ENCODE results near the gene SOCS1.

SOCS1 gene

GRCh38 chr16:11250786-11251524, 5.0 kb downstream of the SOCS1 start:
- intact Hi-C loops (cut with micrococcal nuclease), result loop anchor here (5.0 to 10.0 kb wide), 2 partner anchors 69 to 116 kb away; no protein-coding TSS in a partner anchor
- H3K4me1 Mint-ChIP-seq (ENCODE audit: low read depth), result peaks cover 36% of the 10 kb centered on the region
- H3K36me3 Mint-ChIP-seq (ENCODE audit: low read depth), result peaks cover 40% of the 10 kb centered on the region

GRCh38 chr16:11250091-11250785, 5.8 kb downstream of the SOCS1 start:
- Mint-ChIP-seq H3K4me1 (ENCODE audit: low read depth) (peaks cover 39% of the 10 kb centered on the region), H3K27me3 (peaks cover 2% of the 10 kb centered on the region), H3K27ac (peak overlapping the region; percentile 77), H3K36me3 (ENCODE audit: low read depth) (peaks cover 37% of the 10 kb centered on the region), H3K4me3 (no peak overlapping the region), H3K9me3 (no peaks in the 10 kb centered on the region)
- intact Hi-C loops (cut with micrococcal nuclease), result loop anchor here (5.0 to 10.0 kb wide), 2 partner anchors 68 to 115 kb away; no protein-coding TSS in a partner anchor

More at GRCh38 chr16:11250786-11251524, 5.0 kb downstream of the SOCS1 start:
- Mint-ChIP-seq H3K27ac (peak overlapping the region; percentile 99), H3K27me3 (no peaks in the 10 kb centered on the region), H3K9me3 (no peaks in the 10 kb centered on the region), H3K4me3 (no peak overlapping the region)

- intact Hi-C loops (cut with micrococcal nuclease), result loop anchor here (5.0 to 10.0 kb wide), 2 partner anchors 67 to 115 kb away; no protein-coding TSS in a partner anchor
- H3K27ac Mint-ChIP-seq, result peak overlapping the region; percentile 55
- no peak overlapping the region for H3K4me3 Mint-ChIP-seq
- H3K4me1 Mint-ChIP-seq (ENCODE audit: low read depth), result peaks cover 46% of the 10 kb centered on the region
- H3K36me3 Mint-ChIP-seq (ENCODE audit: low read depth), result peaks cover 29% of the 10 kb centered on the region
- H3K27me3 Mint-ChIP-seq, result peaks cover 3% of the 10 kb centered on the region
- no peaks in the 10 kb centered on the region for H3K9me3 Mint-ChIP-seq
These were observed 6.6 kb downstream of the SOCS1 start for GRCh38 chr16:11249233-11250061.

- Mint-ChIP-seq H3K9me3 (no peaks in the 10 kb centered on the region), H3K4me3 (no peak overlapping the region), H3K4me1 (ENCODE audit: low read depth) (peaks cover 38% of the 10 kb centered on the region)
These were observed 7.9 kb downstream of the SOCS1 start for GRCh38 chr16:11248133-11248532.

GRCh38 chr16:11245988-11246387, 10.0 kb downstream of the SOCS1 start:
- Mint-ChIP-seq H3K4me1 (ENCODE audit: low read depth) (peaks cover 23% of the 10 kb centered on the region), H3K9me3 (no peaks in the 10 kb centered on the region), H3K27me3 (peaks cover 3% of the 10 kb centered on the region), H3K4me3 (no peak overlapping the region), H3K27ac (no peak overlapping the region), H3K36me3 (ENCODE audit: low read depth) (no peaks in the 10 kb centered on the region)
- intact Hi-C loops (cut with micrococcal nuclease), result no loop called here

More at GRCh38 chr16:11248133-11248532, 7.9 kb downstream of the SOCS1 start:
- peak overlapping the region; percentile 55 for H3K27ac Mint-ChIP-seq
- peaks cover 3% of the 10 kb centered on the region for H3K27me3 Mint-ChIP-seq
- intact Hi-C loops (cut with micrococcal nuclease), result no loop called here
- H3K36me3 Mint-ChIP-seq (ENCODE audit: low read depth), result peaks cover 16% of the 10 kb centered on the region

GRCh38 chr16:11245222-11245737, 10.7 kb downstream of the SOCS1 start:
- no peaks in the 10 kb centered on the region for H3K36me3 Mint-ChIP-seq (ENCODE audit: low read depth)
- no peaks in the 10 kb centered on the region for H3K9me3 Mint-ChIP-seq
- H3K27ac Mint-ChIP-seq, result no peak overlapping the region
- peaks cover 6% of the 10 kb centered on the region for H3K27me3 Mint-ChIP-seq
- H3K4me1 Mint-ChIP-seq (ENCODE audit: low read depth), result peaks cover 22% of the 10 kb centered on the region
- intact Hi-C loops (cut with micrococcal nuclease), result no loop called here
- no peak overlapping the region for H3K4me3 Mint-ChIP-seq

GRCh38 chr16:11242658-11243057, 13.3 kb downstream of the SOCS1 start:
- peaks cover 6% of the 10 kb centered on the region for H3K27me3 Mint-ChIP-seq
- no peak overlapping the region for H3K27ac Mint-ChIP-seq
- intact Hi-C loops (cut with micrococcal nuclease), result no loop called here

GRCh38 chr16:11241480-11242204, 14.4 kb downstream of the SOCS1 start:
- Mint-ChIP-seq H3K4me3 (no peak overlapping the region), H3K27me3 (peaks cover 6% of the 10 kb centered on the region), H3K27ac (no peak overlapping the region), H3K9me3 (no peaks in the 10 kb centered on the region), H3K36me3 (ENCODE audit: low read depth) (no peaks in the 10 kb centered on the region), H3K4me1 (ENCODE audit: low read depth) (peaks cover 29% of the 10 kb centered on the region)
- intact Hi-C loops (cut with micrococcal nuclease), result no loop called here

More at GRCh38 chr16:11242658-11243057, 13.3 kb downstream of the SOCS1 start:
- H3K9me3 Mint-ChIP-seq, result no peaks in the 10 kb centered on the region
- no peaks in the 10 kb centered on the region for H3K36me3 Mint-ChIP-seq (ENCODE audit: low read depth)
- H3K4me3 Mint-ChIP-seq, result no peak overlapping the region
- H3K4me1 Mint-ChIP-seq (ENCODE audit: low read depth), result peaks cover 26% of the 10 kb centered on the region

- Mint-ChIP-seq H3K4me1 (ENCODE audit: low read depth) (peaks cover 29% of the 10 kb centered on the region), H3K27me3 (peaks cover 6% of the 10 kb centered on the region), H3K4me3 (no peak overlapping the region), H3K9me3 (no peaks in the 10 kb centered on the region), H3K36me3 (ENCODE audit: low read depth) (no peaks in the 10 kb centered on the region), H3K27ac (no peak overlapping the region)
- intact Hi-C loops (cut with micrococcal nuclease), result no loop called here
These were observed 15.1 kb downstream of the SOCS1 start for GRCh38 chr16:11240636-11241473.

- H3K4me1 Mint-ChIP-seq (ENCODE audit: low read depth), result peaks cover 32% of the 10 kb centered on the region
- no peak overlapping the region for H3K27ac Mint-ChIP-seq
- H3K36me3 Mint-ChIP-seq (ENCODE audit: low read depth), result no peaks in the 10 kb centered on the region
- peaks cover 3% of the 10 kb centered on the region for H3K27me3 Mint-ChIP-seq
- intact Hi-C loops (cut with micrococcal nuclease), result no loop called here
- H3K9me3 Mint-ChIP-seq, result no peaks in the 10 kb centered on the region
- H3K4me3 Mint-ChIP-seq, result no peak overlapping the region
These were observed 16.1 kb downstream of the SOCS1 start for GRCh38 chr16:11239644-11240632.

GRCh38 chr16:11238272-11239202, 17.5 kb downstream of the SOCS1 start:
- peaks cover 3% of the 10 kb centered on the region for H3K27me3 Mint-ChIP-seq
- H3K36me3 Mint-ChIP-seq (ENCODE audit: low read depth), result no peaks in the 10 kb centered on the region
- H3K4me1 Mint-ChIP-seq (ENCODE audit: low read depth), result peaks cover 42% of the 10 kb centered on the region
- H3K4me3 Mint-ChIP-seq, result no peak overlapping the region
- intact Hi-C loops (cut with micrococcal nuclease), result no loop called here
- H3K27ac Mint-ChIP-seq, result no peak overlapping the region
- H3K9me3 Mint-ChIP-seq, result no peaks in the 10 kb centered on the region

All from dendritic cell treated with granulocyte-macrophage colony-stimulating factor and Interleukin-4, amounts not matched to agents 40 ng/mL and 50 ng/mL, for 4 days (primary cell).